OCI-LY1 (cell line): ENCODE measurements around the gene NRAS.

Experiments used
- CTCF ChIP-seq: fragments of 200-600 bp; sonication (generic), shearing (Covaris generic); IDR thresholded peaks from 2 replicates; pipeline ENCODE4 v1.5.1; 2017; ENCODE audit warnings: mild to moderate bottlenecking, antibody characterized with exemption, low read length, moderate library complexity, mixed read lengths
- EZH2 ChIP-seq: fragments of 200-600 bp; sonication (generic), shearing (Covaris generic); IDR thresholded peaks from 2 replicates; pipeline ENCODE4 v1.8.0; 2017; ENCODE audit warnings: borderline replicate concordance, mixed run types, mild to moderate bottlenecking, antibody characterized with exemption, low read length, moderate library complexity, mixed read lengths

GRCh38 chr1:114723457-114723856, 6.9 kb upstream of the NRAS start:
- TF ChIP-seq CTCF, result no peak
- TF ChIP-seq EZH2, result no peak
